Mucosa of stomach (tissue), 1 donor: ENCODE data around the gene TRUB1.
A peak's percentile ranks its signal among the peaks of the same experiment; 100 is the strongest.
"Not testable (repeated sequence)": the region's sequence is repeated elsewhere in the genome, so short reads cannot be mapped to it uniquely, and the experiment has no call there.

ENCODE experiments used
- H3K27me3 ChIP-seq: one replicate; pipeline ENCODE4 v1.7.0; 2013; ENCODE audit warnings: mild to moderate bottlenecking, low read length; ENCODE audit not compliant: control insufficient read depth, insufficient read depth
- H3K36me3 ChIP-seq: one replicate; pipeline ENCODE4 v1.7.0; 2013; ENCODE audit warnings: low read length; ENCODE audit not compliant: control insufficient read depth, insufficient read depth
- H3K4me1 ChIP-seq: one replicate; pipeline ENCODE4 v1.7.0; 2013; ENCODE audit warnings: mild to moderate bottlenecking, low read length; ENCODE audit not compliant: control insufficient read depth, insufficient read depth
- H3K4me3 ChIP-seq: one replicate; pipeline ENCODE4 v1.7.0; 2013; ENCODE audit warnings: low read length
- H3K9ac ChIP-seq: one replicate; pipeline ENCODE4 v1.7.0; 2013; ENCODE audit warnings: mild to moderate bottlenecking, low read length, moderate library complexity
- H3K9me3 ChIP-seq: one replicate; pipeline ENCODE4 v1.7.0; 2013; ENCODE audit warnings: mild to moderate bottlenecking, low read length, moderate library complexity; ENCODE audit not compliant: control insufficient read depth
- donor health status: Pancreatic carcinoma.

TRUB1 gene

GRCh38 chr10:114937962-114938855 lies at the start of gene TRUB1:
TRUB1 (plus strand) TSS chr10:114938195; CDS start chr10:114938254, 59 bp downstream.
- no peaks in the 10 kb centered on the region for H3K27me3 ChIP-seq
- H3K4me3 ChIP-seq: peak within 1 kb of the TSS; percentile 57
- H3K9me3 ChIP-seq: no peaks in the 10 kb centered on the region
- peak within 1 kb of the TSS; percentile 81 for H3K9ac ChIP-seq
- peaks cover 6% of the 10 kb centered on the region for H3K4me1 ChIP-seq
- H3K36me3 ChIP-seq: no peaks in the 10 kb centered on the region

GRCh38 chr10:114893251-114893650 lies 44.7 kb upstream of the TRUB1 start:
- Histone ChIP-seq H3K4me1 (no peaks in the 10 kb centered on the region), H3K9ac (no peak overlapping the region), H3K9me3 (no peaks in the 10 kb centered on the region), H3K27me3 (no peaks in the 10 kb centered on the region), H3K36me3 (no peaks in the 10 kb centered on the region), H3K4me3 (no peak overlapping the region)

GRCh38 chr10:114894911-114895310 lies 43.1 kb upstream of the TRUB1 start:
- no peak overlapping the region for H3K4me3 ChIP-seq
- no peaks in the 10 kb centered on the region for H3K27me3 ChIP-seq
- H3K9me3 ChIP-seq: no peaks in the 10 kb centered on the region
- no peaks in the 10 kb centered on the region for H3K36me3 ChIP-seq
- no peaks in the 10 kb centered on the region for H3K4me1 ChIP-seq
- no peak overlapping the region for H3K9ac ChIP-seq

- H3K9me3 ChIP-seq, H3K36me3 ChIP-seq, H3K27me3 ChIP-seq, H3K4me3 ChIP-seq, H3K9ac ChIP-seq, H3K4me1 ChIP-seq: not testable (repeated sequence)
These were observed 41.0 kb upstream of the TRUB1 start for GRCh38 chr10:114897011-114897410.

- Histone ChIP-seq H3K9ac (no peak overlapping the region), H3K36me3 (no peaks in the 10 kb centered on the region), H3K4me1 (no peaks in the 10 kb centered on the region), H3K27me3 (no peaks in the 10 kb centered on the region), H3K4me3 (no peak overlapping the region), H3K9me3 (no peaks in the 10 kb centered on the region)
These were observed 40.4 kb upstream of the TRUB1 start for GRCh38 chr10:114897593-114897992.

GRCh38 chr10:114899982-114900381 lies 38.0 kb upstream of the TRUB1 start:
- H3K9me3 ChIP-seq: no peaks in the 10 kb centered on the region

GRCh38 chr10:114900658-114901057 lies 37.3 kb upstream of the TRUB1 start:
- H3K9ac ChIP-seq: no peak overlapping the region
- H3K27me3 ChIP-seq: no peaks in the 10 kb centered on the region
- H3K36me3 ChIP-seq: no peaks in the 10 kb centered on the region
- no peak overlapping the region for H3K4me3 ChIP-seq
- H3K9me3 ChIP-seq: no peaks in the 10 kb centered on the region
- H3K4me1 ChIP-seq: no peaks in the 10 kb centered on the region

More at GRCh38 chr10:114899982-114900381, 38.0 kb upstream of the TRUB1 start:
- Histone ChIP-seq H3K4me3 (no peak overlapping the region), H3K36me3 (no peaks in the 10 kb centered on the region), H3K27me3 (no peaks in the 10 kb centered on the region), H3K4me1 (no peaks in the 10 kb centered on the region), H3K9ac (no peak overlapping the region)

GRCh38 chr10:114902151-114902550 lies 35.8 kb upstream of the TRUB1 start:
- no peaks in the 10 kb centered on the region for H3K4me1 ChIP-seq
- no peak overlapping the region for H3K4me3 ChIP-seq
- H3K9ac ChIP-seq: no peak overlapping the region
- no peaks in the 10 kb centered on the region for H3K27me3 ChIP-seq
- H3K9me3 ChIP-seq: no peaks in the 10 kb centered on the region
- no peaks in the 10 kb centered on the region for H3K36me3 ChIP-seq

- H3K9me3 ChIP-seq: no peaks in the 10 kb centered on the region
- H3K27me3 ChIP-seq: no peaks in the 10 kb centered on the region
- H3K36me3 ChIP-seq: no peaks in the 10 kb centered on the region
- no peak overlapping the region for H3K9ac ChIP-seq
- H3K4me1 ChIP-seq: no peaks in the 10 kb centered on the region
- no peak overlapping the region for H3K4me3 ChIP-seq
These were observed 32.5 kb upstream of the TRUB1 start for GRCh38 chr10:114905450-114905849.

GRCh38 chr10:114906981-114907380 lies 31.0 kb upstream of the TRUB1 start:
- no peaks in the 10 kb centered on the region for H3K27me3 ChIP-seq
- no peaks in the 10 kb centered on the region for H3K4me1 ChIP-seq
- no peaks in the 10 kb centered on the region for H3K36me3 ChIP-seq
- no peak overlapping the region for H3K4me3 ChIP-seq
- H3K9ac ChIP-seq: no peak overlapping the region
- no peaks in the 10 kb centered on the region for H3K9me3 ChIP-seq

GRCh38 chr10:114908896-114909295 lies 29.1 kb upstream of the TRUB1 start:
- no peaks in the 10 kb centered on the region for H3K27me3 ChIP-seq
- H3K4me1 ChIP-seq: no peaks in the 10 kb centered on the region
- H3K9ac ChIP-seq: no peak overlapping the region
- no peaks in the 10 kb centered on the region for H3K9me3 ChIP-seq
- H3K4me3 ChIP-seq: no peak overlapping the region
- H3K36me3 ChIP-seq: no peaks in the 10 kb centered on the region

GRCh38 chr10:114911052-114911711 lies 26.8 kb upstream of the TRUB1 start:
- H3K9ac ChIP-seq: no peak overlapping the region
- no peaks in the 10 kb centered on the region for H3K9me3 ChIP-seq
- no peaks in the 10 kb centered on the region for H3K36me3 ChIP-seq
- H3K27me3 ChIP-seq: no peaks in the 10 kb centered on the region
- H3K4me1 ChIP-seq: no peaks in the 10 kb centered on the region
- H3K4me3 ChIP-seq: no peak overlapping the region
